Measurements from ENCODE around the gene PYM1. TPM values are rescaled to one million over a fixed set of nuclear protein-coding genes. Genes with fewer than 3 reads are reported as not detected.

The PYM1 gene
- total and polyA plus RNA-seq, 2 of the 13 experiments (the other 11 are each of a cell fraction or from before 2014, with no cell fraction given): 44.0 to 51.8 TPM

DNA sequence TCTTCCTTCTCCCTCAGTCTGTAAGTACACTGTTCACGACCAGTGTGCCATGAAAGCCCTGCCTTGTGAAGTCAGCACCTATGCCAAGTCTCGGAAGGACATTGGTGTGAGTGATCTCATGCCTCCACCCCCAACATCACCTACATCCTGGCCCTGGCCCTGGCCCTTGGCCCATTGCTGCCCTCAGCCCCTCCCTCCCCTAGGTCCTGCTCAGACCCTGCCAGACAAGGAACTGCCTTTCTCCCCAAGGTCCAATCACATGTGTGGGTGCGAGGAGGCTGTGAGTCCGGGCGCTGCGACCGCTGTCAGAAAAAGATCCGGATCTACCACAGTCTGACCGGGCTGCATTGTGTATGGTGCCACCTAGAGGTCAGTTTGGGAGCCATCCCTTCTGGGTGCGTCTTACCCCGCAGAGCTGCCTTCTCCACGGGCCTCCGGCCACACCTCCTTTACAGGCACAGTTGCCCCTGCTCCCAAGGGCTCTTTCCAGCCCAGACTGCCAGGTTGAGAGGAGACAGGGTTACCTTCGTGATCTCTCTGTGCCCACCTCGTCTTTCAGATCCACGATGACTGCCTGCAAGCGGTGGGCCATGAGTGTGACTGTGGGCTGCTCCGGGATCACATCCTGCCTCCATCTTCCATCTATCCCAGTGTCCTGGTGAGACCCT lies 12.5 kb upstream of the PYM1 start (continued):
- TF ChIP-seq, protein P1, sequence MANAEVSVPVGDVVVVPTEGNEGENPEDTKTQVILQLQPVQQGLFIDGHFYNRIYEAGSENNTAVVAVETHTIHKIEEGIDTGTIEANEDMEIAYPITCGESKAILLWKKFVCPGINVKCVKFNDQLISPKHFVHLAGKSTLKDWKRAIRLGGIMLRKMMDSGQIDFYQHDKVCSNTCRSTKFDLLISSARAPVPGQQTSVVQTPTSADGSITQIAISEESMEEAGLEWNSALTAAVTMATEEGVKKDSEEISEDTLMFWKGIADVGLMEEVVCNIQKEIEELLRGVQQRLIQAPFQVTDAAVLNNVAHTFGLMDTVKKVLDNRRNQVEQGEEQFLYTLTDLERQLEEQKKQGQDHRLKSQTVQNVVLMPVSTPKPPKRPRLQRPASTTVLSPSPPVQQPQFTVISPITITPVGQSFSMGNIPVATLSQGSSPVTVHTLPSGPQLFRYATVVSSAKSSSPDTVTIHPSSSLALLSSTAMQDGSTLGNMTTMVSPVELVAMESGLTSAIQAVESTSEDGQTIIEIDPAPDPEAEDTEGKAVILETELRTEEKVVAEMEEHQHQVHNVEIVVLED (CRISPR knock-in tag; IDR thresholded peaks at IDR 0.05; ENCODE audit: borderline replicate concordance): 0 out of 2 replicates have a peak, but pooled peaks have one; percentile 25
- TF ChIP-seq, protein P2, sequence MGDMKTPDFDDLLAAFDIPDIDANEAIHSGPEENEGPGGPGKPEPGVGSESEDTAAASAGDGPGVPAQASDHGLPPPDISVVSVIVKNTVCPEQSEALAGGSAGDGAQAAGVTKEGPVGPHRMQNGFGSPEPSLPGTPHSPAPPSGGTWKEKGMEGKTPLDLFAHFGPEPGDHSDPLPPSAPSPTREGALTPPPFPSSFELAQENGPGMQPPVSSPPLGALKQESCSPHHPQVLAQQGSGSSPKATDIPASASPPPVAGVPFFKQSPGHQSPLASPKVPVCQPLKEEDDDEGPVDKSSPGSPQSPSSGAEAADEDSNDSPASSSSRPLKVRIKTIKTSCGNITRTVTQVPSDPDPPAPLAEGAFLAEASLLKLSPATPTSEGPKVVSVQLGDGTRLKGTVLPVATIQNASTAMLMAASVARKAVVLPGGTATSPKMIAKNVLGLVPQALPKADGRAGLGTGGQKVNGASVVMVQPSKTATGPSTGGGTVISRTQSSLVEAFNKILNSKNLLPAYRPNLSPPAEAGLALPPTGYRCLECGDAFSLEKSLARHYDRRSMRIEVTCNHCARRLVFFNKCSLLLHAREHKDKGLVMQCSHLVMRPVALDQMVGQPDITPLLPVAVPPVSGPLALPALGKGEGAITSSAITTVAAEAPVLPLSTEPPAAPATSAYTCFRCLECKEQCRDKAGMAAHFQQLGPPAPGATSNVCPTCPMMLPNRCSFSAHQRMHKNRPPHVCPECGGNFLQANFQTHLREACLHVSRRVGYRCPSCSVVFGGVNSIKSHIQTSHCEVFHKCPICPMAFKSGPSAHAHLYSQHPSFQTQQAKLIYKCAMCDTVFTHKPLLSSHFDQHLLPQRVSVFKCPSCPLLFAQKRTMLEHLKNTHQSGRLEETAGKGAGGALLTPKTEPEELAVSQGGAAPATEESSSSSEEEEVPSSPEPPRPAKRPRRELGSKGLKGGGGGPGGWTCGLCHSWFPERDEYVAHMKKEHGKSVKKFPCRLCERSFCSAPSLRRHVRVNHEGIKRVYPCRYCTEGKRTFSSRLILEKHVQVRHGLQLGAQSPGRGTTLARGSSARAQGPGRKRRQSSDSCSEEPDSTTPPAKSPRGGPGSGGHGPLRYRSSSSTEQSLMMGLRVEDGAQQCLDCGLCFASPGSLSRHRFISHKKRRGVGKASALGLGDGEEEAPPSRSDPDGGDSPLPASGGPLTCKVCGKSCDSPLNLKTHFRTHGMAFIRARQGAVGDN (CRISPR knock-in tag; IDR thresholded peaks at IDR 0.05): peak; percentile 74
- TF ChIP-seq, protein P3, sequence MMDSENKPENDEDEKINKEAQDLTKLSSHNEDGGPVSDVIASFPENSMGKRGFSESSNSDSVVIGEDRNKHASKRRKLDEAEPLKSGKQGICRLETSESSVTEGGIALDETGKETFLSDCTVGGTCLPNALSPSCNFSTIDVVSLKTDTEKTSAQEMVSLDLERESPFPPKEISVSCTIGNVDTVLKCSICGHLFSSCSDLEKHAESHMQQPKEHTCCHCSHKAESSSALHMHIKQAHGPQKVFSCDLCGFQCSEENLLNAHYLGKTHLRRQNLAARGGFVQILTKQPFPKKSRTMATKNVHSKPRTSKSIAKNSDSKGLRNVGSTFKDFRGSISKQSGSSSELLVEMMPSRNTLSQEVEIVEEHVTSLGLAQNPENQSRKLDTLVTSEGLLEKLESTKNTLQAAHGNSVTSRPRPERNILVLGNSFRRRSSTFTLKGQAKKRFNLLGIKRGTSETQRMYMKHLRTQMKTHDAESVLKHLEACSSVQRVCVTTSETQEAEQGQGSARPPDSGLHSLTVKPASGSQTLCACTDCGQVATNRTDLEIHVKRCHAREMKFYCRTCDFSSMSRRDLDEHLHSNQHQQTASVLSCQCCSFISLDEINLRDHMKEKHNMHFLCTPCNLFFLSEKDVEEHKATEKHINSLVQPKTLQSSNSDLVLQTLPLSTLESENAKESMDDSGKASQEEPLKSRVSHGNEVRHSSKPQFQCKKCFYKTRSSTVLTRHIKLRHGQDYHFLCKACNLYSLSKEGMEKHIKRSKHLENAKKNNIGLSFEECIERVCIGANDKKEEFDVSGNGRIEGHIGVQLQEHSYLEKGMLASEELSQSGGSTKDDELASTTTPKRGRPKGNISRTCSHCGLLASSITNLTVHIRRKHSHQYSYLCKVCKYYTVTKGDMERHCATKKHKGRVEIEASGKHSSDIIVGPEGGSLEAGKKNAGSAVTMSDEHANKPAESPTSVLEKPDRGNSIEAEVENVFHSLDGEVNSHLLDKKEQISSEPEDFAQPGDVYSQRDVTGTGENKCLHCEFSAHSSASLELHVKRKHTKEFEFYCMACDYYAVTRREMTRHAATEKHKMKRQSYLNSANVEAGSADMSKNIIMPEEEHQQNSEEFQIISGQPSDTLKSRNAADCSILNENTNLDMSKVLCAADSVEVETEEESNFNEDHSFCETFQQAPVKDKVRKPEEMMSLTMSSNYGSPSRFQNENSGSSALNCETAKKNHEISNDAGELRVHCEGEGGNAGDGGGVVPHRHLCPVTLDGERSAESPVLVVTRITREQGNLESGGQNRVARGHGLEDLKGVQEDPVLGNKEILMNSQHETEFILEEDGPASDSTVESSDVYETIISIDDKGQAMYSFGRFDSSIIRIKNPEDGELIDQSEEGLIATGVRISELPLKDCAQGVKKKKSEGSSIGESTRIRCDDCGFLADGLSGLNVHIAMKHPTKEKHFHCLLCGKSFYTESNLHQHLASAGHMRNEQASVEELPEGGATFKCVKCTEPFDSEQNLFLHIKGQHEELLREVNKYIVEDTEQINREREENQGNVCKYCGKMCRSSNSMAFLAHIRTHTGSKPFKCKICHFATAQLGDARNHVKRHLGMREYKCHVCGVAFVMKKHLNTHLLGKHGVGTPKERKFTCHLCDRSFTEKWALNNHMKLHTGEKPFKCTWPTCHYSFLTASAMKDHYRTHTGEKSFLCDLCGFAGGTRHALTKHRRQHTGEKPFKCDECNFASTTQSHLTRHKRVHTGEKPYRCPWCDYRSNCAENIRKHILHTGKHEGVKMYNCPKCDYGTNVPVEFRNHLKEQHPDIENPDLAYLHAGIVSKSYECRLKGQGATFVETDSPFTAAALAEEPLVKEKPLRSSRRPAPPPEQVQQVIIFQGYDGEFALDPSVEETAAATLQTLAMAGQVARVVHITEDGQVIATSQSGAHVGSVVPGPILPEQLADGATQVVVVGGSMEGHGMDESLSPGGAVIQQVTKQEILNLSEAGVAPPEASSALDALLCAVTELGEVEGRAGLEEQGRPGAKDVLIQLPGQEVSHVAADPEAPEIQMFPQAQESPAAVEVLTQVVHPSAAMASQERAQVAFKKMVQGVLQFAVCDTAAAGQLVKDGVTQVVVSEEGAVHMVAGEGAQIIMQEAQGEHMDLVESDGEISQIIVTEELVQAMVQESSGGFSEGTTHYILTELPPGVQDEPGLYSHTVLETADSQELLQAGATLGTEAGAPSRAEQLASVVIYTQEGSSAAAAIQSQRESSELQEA (CRISPR knock-in tag; IDR thresholded peaks at IDR 0.05; ENCODE audit: not compliant biosample characterization): peak; percentile 65
- TF ChIP-seq ZSCAN29 (CRISPR knock-in tag; conservative IDR thresholded peaks at IDR 0.05): peak; percentile 99
- TF ChIP-seq, protein P4, sequence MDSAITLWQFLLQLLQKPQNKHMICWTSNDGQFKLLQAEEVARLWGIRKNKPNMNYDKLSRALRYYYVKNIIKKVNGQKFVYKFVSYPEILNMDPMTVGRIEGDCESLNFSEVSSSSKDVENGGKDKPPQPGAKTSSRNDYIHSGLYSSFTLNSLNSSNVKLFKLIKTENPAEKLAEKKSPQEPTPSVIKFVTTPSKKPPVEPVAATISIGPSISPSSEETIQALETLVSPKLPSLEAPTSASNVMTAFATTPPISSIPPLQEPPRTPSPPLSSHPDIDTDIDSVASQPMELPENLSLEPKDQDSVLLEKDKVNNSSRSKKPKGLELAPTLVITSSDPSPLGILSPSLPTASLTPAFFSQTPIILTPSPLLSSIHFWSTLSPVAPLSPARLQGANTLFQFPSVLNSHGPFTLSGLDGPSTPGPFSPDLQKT (CRISPR knock-in tag; IDR thresholded peaks at IDR 0.05; ENCODE audit: borderline replicate concordance): no peak
- no peak for TF ChIP-seq TEAD3 (CRISPR knock-in tag; optimal IDR thresholded peaks at IDR 0.05; ENCODE audit: borderline replicate concordance)
- TF ChIP-seq, protein P5, sequence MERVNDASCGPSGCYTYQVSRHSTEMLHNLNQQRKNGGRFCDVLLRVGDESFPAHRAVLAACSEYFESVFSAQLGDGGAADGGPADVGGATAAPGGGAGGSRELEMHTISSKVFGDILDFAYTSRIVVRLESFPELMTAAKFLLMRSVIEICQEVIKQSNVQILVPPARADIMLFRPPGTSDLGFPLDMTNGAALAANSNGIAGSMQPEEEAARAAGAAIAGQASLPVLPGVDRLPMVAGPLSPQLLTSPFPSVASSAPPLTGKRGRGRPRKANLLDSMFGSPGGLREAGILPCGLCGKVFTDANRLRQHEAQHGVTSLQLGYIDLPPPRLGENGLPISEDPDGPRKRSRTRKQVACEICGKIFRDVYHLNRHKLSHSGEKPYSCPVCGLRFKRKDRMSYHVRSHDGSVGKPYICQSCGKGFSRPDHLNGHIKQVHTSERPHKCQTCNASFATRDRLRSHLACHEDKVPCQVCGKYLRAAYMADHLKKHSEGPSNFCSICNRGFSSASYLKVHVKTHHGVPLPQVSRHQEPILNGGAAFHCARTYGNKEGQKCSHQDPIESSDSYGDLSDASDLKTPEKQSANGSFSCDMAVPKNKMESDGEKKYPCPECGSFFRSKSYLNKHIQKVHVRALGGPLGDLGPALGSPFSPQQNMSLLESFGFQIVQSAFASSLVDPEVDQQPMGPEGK (CRISPR knock-in tag; IDR thresholded peaks at IDR 0.05): peak; percentile 47; the same call in 1 of the 2 replicates
- TF ChIP-seq ZNF468 (CRISPR knock-in tag; IDR thresholded peaks at IDR 0.05): no peak
- no peak for TF ChIP-seq ZNF569 (CRISPR knock-in tag; IDR thresholded peaks at IDR 0.05; ENCODE audit: borderline replicate concordance)

Data from HepG2 (cell line).